Measurements from ENCODE around the gene IQGAP2. TPM values are rescaled to one million over a fixed set of nuclear protein-coding genes. Genes with fewer than 3 reads are reported as not detected.

Gene IQGAP2
- total and polyA plus RNA-seq, 2 donors from 2014 or later = 23.2 to 35.8 TPM

GRCh38 chr5:76755779-76756637 is 352.9 kb downstream of the IQGAP2 start:
- TF ChIP-seq CTCF (IDR thresholded peaks at IDR 0.05; ENCODE audit: borderline replicate concordance, extremely low read depth, insufficient read depth) = no peak
- no peaks in the 10 kb centered on the region for H3K36me3 ChIP-seq (ENCODE audit: control insufficient read depth in 2 of 3, insufficient read depth in 3 of 3, low read length in 3 of 3)
- H3K4me1 ChIP-seq (ENCODE audit: control insufficient read depth in 2 of 3, insufficient read depth in 2 of 3, low read depth in 1 of 3, low read length in 3 of 3) = no peaks in the 10 kb centered on the region
- FAIRE-seq = no peak
- no peaks in the 10 kb centered on the region for H3K9me3 ChIP-seq (ENCODE audit: control insufficient read depth in 2 of 3, insufficient read depth in 1 of 3, low read length in 3 of 3)
- H3K9ac ChIP-seq (ENCODE audit: low read length in 3 of 3) = no peak overlapping the region
- H3K27ac ChIP-seq (ENCODE audit: low read depth in 2 of 2, low read length in 2 of 2) = no peak overlapping the region
- DNase-seq = no peak
- H3K27me3 ChIP-seq (ENCODE audit: control insufficient read depth, insufficient read depth, low read length) = no peaks in the 10 kb centered on the region
- no peak overlapping the region for H3K4me3 ChIP-seq (ENCODE audit: low read length in 3 of 3)
- intact Hi-C loops (cut with DNase I) = no loop called here

- no peak for TF ChIP-seq CTCF (IDR thresholded peaks at IDR 0.05; ENCODE audit: borderline replicate concordance, extremely low read depth, insufficient read depth)
- Histone ChIP-seq H3K36me3 (ENCODE audit: control insufficient read depth in 2 of 3, insufficient read depth in 3 of 3, low read length in 3 of 3) (no peaks in the 10 kb centered on the region), H3K27me3 (ENCODE audit: control insufficient read depth, insufficient read depth, low read length) (no peaks in the 10 kb centered on the region), H3K9me3 (ENCODE audit: control insufficient read depth in 2 of 3, insufficient read depth in 1 of 3, low read length in 3 of 3) (no peaks in the 10 kb centered on the region), H3K9ac (ENCODE audit: low read length in 3 of 3) (no peak overlapping the region), H3K4me3 (ENCODE audit: low read length in 3 of 3) (no peak overlapping the region), H3K4me1 (ENCODE audit: control insufficient read depth in 2 of 3, insufficient read depth in 2 of 3, low read depth in 1 of 3, low read length in 3 of 3) (no peaks in the 10 kb centered on the region), H3K27ac (ENCODE audit: low read depth in 2 of 2, low read length in 2 of 2) (no peak overlapping the region)
- no peak for DNase-seq
- FAIRE-seq = peak; percentile 38
- intact Hi-C loops (cut with DNase I) = no loop called here
Measured at GRCh38 chr5:76757049-76757448, 354.0 kb downstream of the IQGAP2 start.

Other genes starting within 250 kb of the IQGAP2 start
- 0.44 TPM for gene F2RL2, start 220.1 kb downstream of the IQGAP2 start, total RNA-seq
- 0.32 TPM for gene F2RL2, start 220.1 kb downstream of the IQGAP2 start, polyA plus RNA-seq (ENCODE audit: insufficient read depth, low read depth, low replicate concordance)

Measured in kidney (tissue), 14 donors.